Stimulated activated naive CD8-positive, alpha-beta T cell treated with anti-CD3 and anti-CD28 coated beads, Interleukin-15, amount 100 ng/mL, for 72 hours (primary cell): ENCODE measurements around the gene CLDND1.

Source experiments
- ATAC-seq: fragments of 150-1000 bp; cut with Tn5 transposase; 2 replicates; pipeline ENCODE4 v1.10.0; 2021; ENCODE audit warnings: mild to moderate bottlenecking, moderate library complexity
- DNase-seq, 2 donors: peaks; one replicate each; pipeline ENCODE4 v3.0.0; 2021 to 2022
- H3K27ac Mint-ChIP-seq, 2 donors: one replicate each; pipeline ENCODE4 v1.8.0; 2022; ENCODE audit warnings: mild to moderate bottlenecking in 2 of 2, mixed read lengths in 2 of 2, moderate library complexity in 2 of 2
- H3K27me3 Mint-ChIP-seq: one replicate; pipeline ENCODE4 v1.8.0; 2022; ENCODE audit warnings: mixed read lengths
- H3K4me1 Mint-ChIP-seq: one replicate; pipeline ENCODE4 v1.8.0; 2022; ENCODE audit warnings: mild to moderate bottlenecking, mixed read lengths
- H3K4me3 Mint-ChIP-seq, 2 donors: one replicate each; pipeline ENCODE4 v1.8.0; 2022; ENCODE audit warnings: mild to moderate bottlenecking in 2 of 2, mixed read lengths in 2 of 2, moderate library complexity in 1 of 2
- H3K9me3 Mint-ChIP-seq, 2 donors: one replicate each; pipeline ENCODE4 v1.8.0; 2022; ENCODE audit warnings: mixed read lengths in 2 of 2

The CLDND1 gene

GRCh38 chr3:98508582-98508981, 14.1 kb downstream of the CLDND1 start:
- H3K4me1 Mint-ChIP-seq: peaks cover 14% of the 10 kb centered on the region
- no peaks in the 10 kb centered on the region for H3K27me3 Mint-ChIP-seq
- DNase-seq (no peak), ATAC-seq (no peak)
- H3K4me3 Mint-ChIP-seq: no peak overlapping the region
- H3K27ac Mint-ChIP-seq: no peak overlapping the region
- H3K9me3 Mint-ChIP-seq: peaks cover 0 to 6% of the 10 kb centered on the region in 2 donors

GRCh38 chr3:98504539-98504938, 18.2 kb downstream of the CLDND1 start:
- H3K9me3 Mint-ChIP-seq: peaks cover 6 to 7% of the 10 kb centered on the region in 2 donors
- no peak for DNase-seq

GRCh38 chr3:98501863-98502576, 20.7 kb downstream of the CLDND1 start:
- no peak for DNase-seq
- Mint-ChIP-seq H3K27ac (no peak overlapping the region), H3K9me3 (peaks cover 6 to 7% of the 10 kb centered on the region in 2 donors), H3K4me3 (no peak overlapping the region), H3K27me3 (no peaks in the 10 kb centered on the region), H3K4me1 (peaks cover 11% of the 10 kb centered on the region)
- ATAC-seq: no peak

More at GRCh38 chr3:98504539-98504938, 18.2 kb downstream of the CLDND1 start:
- ATAC-seq: no peak
- Mint-ChIP-seq H3K27me3 (no peaks in the 10 kb centered on the region), H3K4me3 (no peak overlapping the region), H3K4me1 (peaks cover 17% of the 10 kb centered on the region), H3K27ac (no peak overlapping the region)

- Mint-ChIP-seq H3K27ac (no peak overlapping the region), H3K27me3 (no peaks in the 10 kb centered on the region), H3K4me3 (no peak overlapping the region), H3K4me1 (peaks cover 11% of the 10 kb centered on the region), H3K9me3 (peaks cover under 1 to 7% of the 10 kb centered on the region in 2 donors)
- DNase-seq: no peak
- ATAC-seq: no peak
Measured at GRCh38 chr3:98501270-98501669, 21.4 kb downstream of the CLDND1 start.

GRCh38 chr3:98500019-98500418, 22.7 kb downstream of the CLDND1 start:
- Mint-ChIP-seq H3K4me3 (no peak overlapping the region), H3K4me1 (peaks cover 11% of the 10 kb centered on the region), H3K9me3 (peaks cover 0 to 7% of the 10 kb centered on the region in 2 donors), H3K27me3 (no peaks in the 10 kb centered on the region), H3K27ac (no peak overlapping the region)
- no peak for DNase-seq
- no peak for ATAC-seq

GRCh38 chr3:98497381-98497780, 25.3 kb downstream of the CLDND1 start, which contains the start of gene OR5K2:
Gene OR5K2 (plus strand): TSS chr3:98497681. CDS start chr3:98497681, 0 bp downstream.
- no peak for DNase-seq
- peaks cover 4% of the 10 kb centered on the region for H3K4me1 Mint-ChIP-seq
- H3K9me3 Mint-ChIP-seq: peaks cover 0 to 6% of the 10 kb centered on the region in 2 donors
- no peak for ATAC-seq
- H3K27ac Mint-ChIP-seq: no peak within 1 kb of the TSS
- no peak within 1 kb of the TSS for H3K4me3 Mint-ChIP-seq
- no peaks in the 10 kb centered on the region for H3K27me3 Mint-ChIP-seq

GRCh38 chr3:98483626-98484025, 39.1 kb downstream of the CLDND1 start:
- peak overlapping the region; percentile 59 to 71 for H3K27ac Mint-ChIP-seq
- no peak overlapping the region for H3K4me3 Mint-ChIP-seq
- DNase-seq (no peak), ATAC-seq (no peak)
- H3K4me1 Mint-ChIP-seq: peaks cover 9% of the 10 kb centered on the region
- peaks cover 43 to 62% of the 10 kb centered on the region in 2 donors for H3K9me3 Mint-ChIP-seq
- H3K27me3 Mint-ChIP-seq: peaks cover 31% of the 10 kb centered on the region

GRCh38 chr3:98482717-98483482, 39.8 kb downstream of the CLDND1 start:
- H3K27ac Mint-ChIP-seq: peak overlapping the region in 1 of 2 donors; percentile 72
- DNase-seq: no peak
- peaks cover 38 to 57% of the 10 kb centered on the region in 2 donors for H3K9me3 Mint-ChIP-seq
- peaks cover 9% of the 10 kb centered on the region for H3K4me1 Mint-ChIP-seq
- H3K4me3 Mint-ChIP-seq: no peak overlapping the region
- peaks cover 28% of the 10 kb centered on the region for H3K27me3 Mint-ChIP-seq
- no peak for ATAC-seq
